ENCODE measurements around the gene GTF3C4. TPM values are rescaled to one million over a fixed set of nuclear protein-coding genes. Genes with fewer than 3 reads are reported as not detected.
A peak's percentile ranks its signal among the peaks of the same experiment; 100 is the strongest.

The GTF3C4 gene, protein sequence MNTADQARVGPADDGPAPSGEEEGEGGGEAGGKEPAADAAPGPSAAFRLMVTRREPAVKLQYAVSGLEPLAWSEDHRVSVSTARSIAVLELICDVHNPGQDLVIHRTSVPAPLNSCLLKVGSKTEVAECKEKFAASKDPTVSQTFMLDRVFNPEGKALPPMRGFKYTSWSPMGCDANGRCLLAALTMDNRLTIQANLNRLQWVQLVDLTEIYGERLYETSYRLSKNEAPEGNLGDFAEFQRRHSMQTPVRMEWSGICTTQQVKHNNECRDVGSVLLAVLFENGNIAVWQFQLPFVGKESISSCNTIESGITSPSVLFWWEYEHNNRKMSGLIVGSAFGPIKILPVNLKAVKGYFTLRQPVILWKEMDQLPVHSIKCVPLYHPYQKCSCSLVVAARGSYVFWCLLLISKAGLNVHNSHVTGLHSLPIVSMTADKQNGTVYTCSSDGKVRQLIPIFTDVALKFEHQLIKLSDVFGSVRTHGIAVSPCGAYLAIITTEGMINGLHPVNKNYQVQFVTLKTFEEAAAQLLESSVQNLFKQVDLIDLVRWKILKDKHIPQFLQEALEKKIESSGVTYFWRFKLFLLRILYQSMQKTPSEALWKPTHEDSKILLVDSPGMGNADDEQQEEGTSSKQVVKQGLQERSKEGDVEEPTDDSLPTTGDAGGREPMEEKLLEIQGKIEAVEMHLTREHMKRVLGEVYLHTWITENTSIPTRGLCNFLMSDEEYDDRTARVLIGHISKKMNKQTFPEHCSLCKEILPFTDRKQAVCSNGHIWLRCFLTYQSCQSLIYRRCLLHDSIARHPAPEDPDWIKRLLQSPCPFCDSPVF
- 10 to 100 TPM; 16.0 to 17.3 TPM for total RNA-seq

DNA sequence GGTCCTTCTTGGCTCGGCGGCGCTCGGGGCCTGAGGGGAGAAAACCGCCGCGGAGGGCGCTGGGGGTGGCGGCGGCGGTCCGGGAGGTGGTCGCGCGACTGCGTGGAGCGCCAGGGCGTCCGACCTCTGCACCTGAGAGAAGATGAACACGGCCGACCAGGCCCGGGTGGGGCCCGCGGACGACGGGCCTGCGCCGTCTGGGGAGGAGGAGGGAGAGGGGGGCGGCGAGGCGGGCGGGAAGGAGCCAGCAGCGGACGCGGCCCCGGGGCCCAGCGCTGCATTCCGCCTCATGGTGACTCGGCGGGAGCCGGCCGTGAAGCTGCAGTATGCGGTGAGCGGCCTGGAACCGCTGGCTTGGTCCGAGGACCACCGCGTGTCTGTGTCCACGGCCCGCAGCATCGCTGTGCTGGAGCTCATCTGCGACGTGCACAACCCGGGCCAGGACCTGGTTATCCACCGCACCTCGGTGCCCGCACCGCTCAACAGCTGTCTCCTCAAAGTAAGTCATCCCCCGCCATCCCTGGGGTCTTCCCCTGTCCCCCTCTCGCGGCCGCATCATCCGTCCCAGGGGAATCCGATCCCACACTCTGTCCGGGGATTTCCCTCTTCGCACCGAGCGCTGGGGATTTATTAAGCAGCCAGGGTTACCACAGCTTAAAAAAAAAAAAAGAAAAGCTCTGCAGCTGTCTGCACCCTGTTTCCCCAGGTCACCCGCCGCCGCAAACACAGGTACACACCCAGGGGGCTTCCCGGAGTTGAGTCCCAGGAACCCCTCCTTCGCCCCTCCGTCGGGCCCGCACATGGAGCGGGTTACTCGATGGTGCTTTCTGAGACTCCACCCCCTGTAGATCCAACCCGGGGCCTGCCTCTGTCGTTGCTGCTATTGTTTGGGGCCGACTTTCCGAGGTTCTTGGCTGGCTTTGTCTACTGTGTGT lies at the start of gene GTF3C4:
Gene GTF3C4 (plus strand): TSS at position 8 of the 935 bp plus-strand sequence. CDS start 135 bp downstream, at position 143.
- WGBS = under 1% methylated on average over 82 of the region's 82 CpGs
- Histone ChIP-seq H3K4me3 (peak within 1 kb of the TSS; percentile 96 to 99), H3K27me3 (replicated peaks; ENCODE audit: insufficient read depth) (no peaks in the 10 kb centered on the region), H3K36me3 (no peaks in the 10 kb centered on the region), H3K9me3 (no peaks in the 10 kb centered on the region), H3K27ac (peak within 1 kb of the TSS; percentile 95 to 96), H3K4me1 (replicated peaks) (peaks cover 7% of the 10 kb centered on the region)
- no peak for DNase-seq (ENCODE audit: low spot score)
- intact Hi-C loops (cut with DNase I) = loop anchor here (5.0 to 10.0 kb wide), 2 partner anchors 127 to 204 kb away; partner anchors contain the start of genes AK8 and SPACA9
- TF ChIP-seq POLR2AphosphoS5 (IDR thresholded peaks at IDR 0.05) (no peak), POLR2A (IDR thresholded peaks at IDR 0.05) (no peak)
- TF ChIP-seq, protein P1, sequence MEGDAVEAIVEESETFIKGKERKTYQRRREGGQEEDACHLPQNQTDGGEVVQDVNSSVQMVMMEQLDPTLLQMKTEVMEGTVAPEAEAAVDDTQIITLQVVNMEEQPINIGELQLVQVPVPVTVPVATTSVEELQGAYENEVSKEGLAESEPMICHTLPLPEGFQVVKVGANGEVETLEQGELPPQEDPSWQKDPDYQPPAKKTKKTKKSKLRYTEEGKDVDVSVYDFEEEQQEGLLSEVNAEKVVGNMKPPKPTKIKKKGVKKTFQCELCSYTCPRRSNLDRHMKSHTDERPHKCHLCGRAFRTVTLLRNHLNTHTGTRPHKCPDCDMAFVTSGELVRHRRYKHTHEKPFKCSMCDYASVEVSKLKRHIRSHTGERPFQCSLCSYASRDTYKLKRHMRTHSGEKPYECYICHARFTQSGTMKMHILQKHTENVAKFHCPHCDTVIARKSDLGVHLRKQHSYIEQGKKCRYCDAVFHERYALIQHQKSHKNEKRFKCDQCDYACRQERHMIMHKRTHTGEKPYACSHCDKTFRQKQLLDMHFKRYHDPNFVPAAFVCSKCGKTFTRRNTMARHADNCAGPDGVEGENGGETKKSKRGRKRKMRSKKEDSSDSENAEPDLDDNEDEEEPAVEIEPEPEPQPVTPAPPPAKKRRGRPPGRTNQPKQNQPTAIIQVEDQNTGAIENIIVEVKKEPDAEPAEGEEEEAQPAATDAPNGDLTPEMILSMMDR (IDR thresholded peaks at IDR 0.05) = no peak

DNA sequence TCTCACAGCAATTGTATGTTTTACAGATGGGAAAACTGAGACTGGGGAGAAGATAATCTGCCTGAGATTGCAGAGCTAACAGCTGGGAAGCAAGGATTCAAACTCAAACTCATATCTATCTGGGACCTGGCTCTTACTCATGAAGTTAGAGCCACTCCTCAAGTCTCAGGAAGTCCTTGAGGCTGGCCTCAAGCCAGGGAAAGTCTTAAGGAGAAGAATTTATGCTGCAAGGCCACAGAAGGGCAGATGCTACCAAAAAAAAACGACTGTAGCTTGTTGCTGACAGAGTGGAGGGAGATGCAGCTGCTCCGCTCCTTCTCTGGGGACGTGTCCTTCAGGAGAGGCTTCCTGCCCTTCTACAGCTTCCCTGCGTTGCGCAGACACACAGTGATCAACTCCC lies 48.1 kb upstream of the GTF3C4 start:
- no peak overlapping the region for H3K27ac ChIP-seq
- intact Hi-C loops (cut with DNase I) = no loop called here
- H3K4me3 ChIP-seq = no peak overlapping the region
- peaks cover 0 to 4% of the 10 kb centered on the region in 2 donors for H3K36me3 ChIP-seq
- H3K4me1 ChIP-seq (replicated peaks) = no peaks in the 10 kb centered on the region
- TF ChIP-seq, protein P1 (IDR thresholded peaks at IDR 0.05) = no peak
- TF ChIP-seq POLR2A (IDR thresholded peaks at IDR 0.05) = no peak
- no peak for TF ChIP-seq POLR2AphosphoS5 (IDR thresholded peaks at IDR 0.05)
- no peaks in the 10 kb centered on the region for H3K27me3 ChIP-seq (replicated peaks; ENCODE audit: insufficient read depth)
- no peak for DNase-seq (ENCODE audit: low spot score)
- WGBS = 76% methylated on average over 5 of the region's 5 CpGs
- H3K9me3 ChIP-seq = no peaks in the 10 kb centered on the region

DNA sequence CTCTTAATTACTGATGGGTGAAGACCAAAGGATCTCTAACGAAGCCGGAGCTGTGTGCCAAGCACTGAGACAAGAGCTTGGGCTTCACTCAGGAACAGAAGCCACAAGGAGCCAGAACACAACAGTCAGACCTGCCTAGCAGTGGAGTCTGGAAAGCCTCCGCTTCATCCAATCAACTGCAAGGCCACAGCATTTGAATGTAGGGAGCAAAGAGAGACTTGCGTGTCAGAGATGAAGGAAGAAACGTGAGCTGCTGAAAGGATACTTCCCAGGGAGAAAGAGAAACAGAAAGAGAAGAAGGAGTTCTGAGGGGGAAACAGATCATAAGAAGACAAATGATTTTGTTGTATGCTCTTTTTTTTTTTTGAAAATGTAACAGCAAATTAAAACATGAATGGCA lies 44.0 kb upstream of the GTF3C4 start:
- intact Hi-C loops (cut with DNase I) = no loop called here
- H3K36me3 ChIP-seq = no peaks in the 10 kb centered on the region
- no peaks in the 10 kb centered on the region for H3K9me3 ChIP-seq
- no peak overlapping the region for H3K4me3 ChIP-seq
- no peak overlapping the region for H3K27ac ChIP-seq
- no peaks in the 10 kb centered on the region for H3K27me3 ChIP-seq (replicated peaks; ENCODE audit: insufficient read depth)
- no peak for DNase-seq (ENCODE audit: low spot score)
- no peaks in the 10 kb centered on the region for H3K4me1 ChIP-seq (replicated peaks)
- 95% methylated on average over 5 of the region's 5 CpGs for WGBS
- TF ChIP-seq, protein P1 (IDR thresholded peaks at IDR 0.05) = no peak
- TF ChIP-seq POLR2AphosphoS5 (IDR thresholded peaks at IDR 0.05) = no peak
- no peak for TF ChIP-seq POLR2A (IDR thresholded peaks at IDR 0.05)

DNA sequence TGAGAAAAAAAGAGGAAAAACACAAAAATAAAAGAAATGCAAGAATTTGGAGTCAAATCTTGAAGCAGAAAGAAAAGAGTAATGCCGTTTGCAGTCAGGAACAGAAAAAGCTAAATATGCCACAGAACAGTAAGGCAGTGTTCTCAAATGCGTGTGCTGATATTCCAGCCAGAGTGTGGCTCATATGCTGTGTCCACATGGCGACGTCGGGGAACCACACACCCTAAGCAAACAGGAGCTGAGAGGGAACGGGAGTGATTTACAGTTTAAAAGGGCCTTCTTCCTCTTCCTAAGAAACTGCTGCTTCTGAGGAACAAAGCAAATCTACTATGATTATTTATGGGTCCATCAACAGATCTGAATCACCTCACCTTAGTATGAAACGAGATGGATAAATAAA lies 43.2 kb upstream of the GTF3C4 start:
- Histone ChIP-seq H3K27ac (no peak overlapping the region), H3K36me3 (no peaks in the 10 kb centered on the region), H3K4me1 (replicated peaks) (no peaks in the 10 kb centered on the region), H3K4me3 (no peak overlapping the region), H3K9me3 (no peaks in the 10 kb centered on the region), H3K27me3 (replicated peaks; ENCODE audit: insufficient read depth) (no peaks in the 10 kb centered on the region)
- peak; percentile 34 for DNase-seq (ENCODE audit: low spot score)
- intact Hi-C loops (cut with DNase I) = no loop called here
- TF ChIP-seq, protein P1 (IDR thresholded peaks at IDR 0.05) = no peak
- peak; percentile 62 for TF ChIP-seq POLR2AphosphoS5 (IDR thresholded peaks at IDR 0.05)
- 37% methylated on average over 7 of the region's 7 CpGs for WGBS
